GM18868 (cell line): ENCODE measurements around the gene MED13L.
"Not testable (repeated sequence)": the region's sequence is repeated elsewhere in the genome, so short reads cannot be mapped to it uniquely, and the experiment has no call there.

Experiments used
- ATAC-seq: cut with Tn5 transposase; IDR thresholded peaks from one replicate; pipeline ENCODE4 v1.9.1; 2021; ENCODE audit warnings: mild to moderate bottlenecking, moderate library complexity; ENCODE audit not compliant: unreplicated experiment

MED13L gene

GRCh38 chr12:116304621-116305020 lies 27.1 kb upstream of the MED13L start:
- ATAC-seq, result no peak

- no peak for ATAC-seq
Observed at GRCh38 chr12:116303929-116304328, 26.4 kb upstream of the MED13L start.

- no peak for ATAC-seq
Observed at GRCh38 chr12:116303066-116303465, 25.6 kb upstream of the MED13L start.

- no peak for ATAC-seq
Observed at GRCh38 chr12:116302166-116303058, 24.9 kb upstream of the MED13L start.

- no peak for ATAC-seq
Observed at GRCh38 chr12:116301621-116302020, 24.1 kb upstream of the MED13L start.

GRCh38 chr12:116299665-116300328 lies 22.3 kb upstream of the MED13L start:
- no peak for ATAC-seq

GRCh38 chr12:116299064-116299463 lies 21.6 kb upstream of the MED13L start:
- ATAC-seq, result no peak

- ATAC-seq, result no peak
Observed at GRCh38 chr12:116298578-116298977, 21.1 kb upstream of the MED13L start.

GRCh38 chr12:116297224-116297834 lies 19.8 kb upstream of the MED13L start:
- ATAC-seq, result no peak

GRCh38 chr12:116295327-116296263 lies 18.1 kb upstream of the MED13L start:
- no peak for ATAC-seq

GRCh38 chr12:116294454-116295165 lies 17.1 kb upstream of the MED13L start:
- ATAC-seq, result no peak

GRCh38 chr12:116293687-116294453 lies 16.4 kb upstream of the MED13L start:
- ATAC-seq, result no peak

GRCh38 chr12:116291218-116291617 lies 13.7 kb upstream of the MED13L start:
- ATAC-seq, result no peak

GRCh38 chr12:116288735-116289134 lies 11.2 kb upstream of the MED13L start:
- no peak for ATAC-seq

GRCh38 chr12:116287842-116288301 lies 10.4 kb upstream of the MED13L start:
- ATAC-seq, result no peak

GRCh38 chr12:116284396-116284795 lies 6.9 kb upstream of the MED13L start:
- no peak for ATAC-seq

- not testable (repeated sequence) for ATAC-seq
Observed at GRCh38 chr12:116283881-116284280, 6.4 kb upstream of the MED13L start.

GRCh38 chr12:116282371-116283286 lies 5.1 kb upstream of the MED13L start:
- no peak for ATAC-seq
